ENCODE data around the gene ZNF107.

The ZNF107 gene

DNA sequence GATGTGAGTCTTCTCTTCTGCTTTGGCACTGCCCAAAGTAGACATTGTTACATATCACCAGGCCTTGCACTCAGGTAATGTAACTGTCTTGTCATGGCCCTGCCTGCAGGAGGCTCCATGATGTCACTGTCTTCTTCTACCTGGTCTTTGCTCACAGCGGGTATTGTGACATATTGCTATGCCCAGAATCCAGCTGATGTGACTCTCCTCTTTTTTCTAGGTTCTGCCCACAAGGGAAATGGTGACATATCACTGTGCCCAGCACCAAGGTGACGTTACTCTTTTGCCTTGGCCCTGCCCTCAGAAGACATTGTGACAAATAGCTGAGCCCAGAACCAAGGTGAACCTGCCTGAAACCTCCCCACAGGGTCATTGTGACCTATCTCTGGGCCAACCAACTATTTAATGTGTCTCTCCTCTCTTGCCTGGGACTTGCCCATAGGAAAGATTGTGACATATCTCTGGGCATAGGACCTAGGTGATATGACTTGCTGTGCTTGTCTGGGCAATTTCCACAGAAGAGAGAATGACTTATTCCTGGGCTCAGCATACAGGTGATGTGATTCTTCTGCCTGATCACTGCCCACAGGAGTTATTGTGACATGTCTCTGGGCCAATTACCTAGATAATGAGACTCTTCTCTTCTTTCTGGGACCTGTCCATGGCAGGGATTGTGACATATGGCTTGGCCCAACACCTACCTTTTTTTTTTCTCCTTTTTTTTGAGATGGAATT is 26.5 kb upstream of the ZNF107 start:
- Histone ChIP-seq H3K27me3 (ENCODE audit: insufficient read depth, low read length, poor library complexity) (no peaks in the 10 kb centered on the region), H4K5ac (ENCODE audit: low read length) (no peak overlapping the region), H2BK5ac (ENCODE audit: low read length) (no peak overlapping the region), H3K4me3 (ENCODE audit: low read length) (no peak overlapping the region), H3K4ac (ENCODE audit: low read depth, low read length) (no peak overlapping the region), H3K4me2 (ENCODE audit: low read length) (no peak overlapping the region), H3K27ac (ENCODE audit: low read depth, low read length) (no peak overlapping the region), H2BK120ac (ENCODE audit: low read depth, low read length) (no peak overlapping the region), H3K9ac (ENCODE audit: low read length) (no peak overlapping the region), H3K36me3 (ENCODE audit: control insufficient read depth, insufficient read depth, low read length) (no peaks in the 10 kb centered on the region), H3K4me1 (ENCODE audit: control insufficient read depth, low read depth, low read length) (no peaks in the 10 kb centered on the region), H3K79me2 (ENCODE audit: control insufficient read depth, insufficient read depth, low read length) (no peaks in the 10 kb centered on the region), H2AK5ac (ENCODE audit: low read length) (no peak overlapping the region), H2BK15ac (replicated peaks; ENCODE audit: low read depth) (no peak overlapping the region), H3K56ac (ENCODE audit: low read length) (no peak overlapping the region), H3K18ac (ENCODE audit: low read length) (no peak overlapping the region), H3K79me1 (ENCODE audit: low read length) (no peaks in the 10 kb centered on the region), H3K23ac (ENCODE audit: low read length) (no peak overlapping the region), H4K8ac (ENCODE audit: low read depth, low read length) (no peak overlapping the region)
- no CpG with 5 or more reads among the region's 2 CpGs for WGBS (ENCODE audit: extremely low coverage, insufficient coverage, low lambda C conversion rate)
- no peak for DNase-seq

DNA sequence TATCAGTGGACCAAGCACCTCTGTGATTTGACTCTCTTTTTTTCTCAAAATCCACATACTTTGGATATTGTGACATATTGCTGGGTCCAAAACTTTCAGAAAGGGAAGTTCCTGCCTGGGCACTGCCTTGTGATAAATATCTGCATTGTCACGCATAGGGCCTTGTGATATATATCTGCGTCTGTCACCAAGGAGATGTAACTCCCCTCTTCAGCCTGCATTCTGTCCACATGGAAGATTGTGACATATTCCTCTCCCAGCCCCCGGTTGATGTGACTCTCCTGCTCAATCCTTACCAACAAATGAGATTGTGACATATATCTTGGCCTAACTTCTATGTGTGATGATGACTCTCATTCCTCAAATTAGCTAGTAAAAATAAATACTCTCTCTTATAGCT is 25.4 kb upstream of the ZNF107 start:
- Histone ChIP-seq H3K9ac (ENCODE audit: low read length) (no peak overlapping the region), H2BK15ac (replicated peaks; ENCODE audit: low read depth) (no peak overlapping the region), H2AK5ac (ENCODE audit: low read length) (no peak overlapping the region), H2BK5ac (ENCODE audit: low read length) (no peak overlapping the region), H3K4me2 (ENCODE audit: low read length) (no peak overlapping the region), H4K5ac (ENCODE audit: low read length) (no peak overlapping the region), H3K4ac (ENCODE audit: low read depth, low read length) (no peak overlapping the region), H3K79me1 (ENCODE audit: low read length) (no peaks in the 10 kb centered on the region), H3K27me3 (ENCODE audit: insufficient read depth, low read length, poor library complexity) (no peaks in the 10 kb centered on the region), H3K27ac (ENCODE audit: low read depth, low read length) (no peak overlapping the region), H3K36me3 (ENCODE audit: control insufficient read depth, insufficient read depth, low read length) (no peaks in the 10 kb centered on the region), H2BK120ac (ENCODE audit: low read depth, low read length) (no peak overlapping the region), H3K18ac (ENCODE audit: low read length) (no peak overlapping the region), H3K79me2 (ENCODE audit: control insufficient read depth, insufficient read depth, low read length) (no peaks in the 10 kb centered on the region), H3K56ac (ENCODE audit: low read length) (no peak overlapping the region), H3K4me3 (ENCODE audit: low read length) (no peak overlapping the region), H3K4me1 (ENCODE audit: control insufficient read depth, low read depth, low read length) (no peaks in the 10 kb centered on the region), H4K8ac (ENCODE audit: low read depth, low read length) (no peak overlapping the region), H3K23ac (ENCODE audit: low read length) (no peak overlapping the region)
- WGBS (ENCODE audit: extremely low coverage, insufficient coverage, low lambda C conversion rate), result no CpG with 5 or more reads among the region's 3 CpGs
- DNase-seq, result no peak

DNA sequence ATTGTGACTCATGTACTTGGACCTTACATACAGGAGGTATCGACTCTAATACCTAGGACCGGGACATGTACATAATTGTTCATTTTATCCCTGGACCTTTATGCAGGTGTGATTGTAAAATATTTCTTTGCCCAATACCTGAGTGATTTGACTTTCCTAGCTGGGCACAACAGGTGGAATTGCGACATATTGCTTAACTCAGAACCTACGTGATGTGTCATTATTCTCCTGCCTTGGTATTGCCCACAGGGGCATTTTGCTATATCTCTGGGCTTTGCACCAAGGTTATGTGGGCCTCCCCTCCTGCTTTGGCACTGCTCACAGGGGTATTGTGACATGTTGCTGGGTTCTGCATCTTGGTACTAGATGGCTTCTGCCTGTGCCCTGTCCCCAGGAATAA is 23.9 kb upstream of the ZNF107 start:
- Histone ChIP-seq H4K8ac (ENCODE audit: low read depth, low read length) (no peak overlapping the region), H4K5ac (ENCODE audit: low read length) (no peak overlapping the region), H3K4me2 (ENCODE audit: low read length) (no peak overlapping the region), H3K4ac (ENCODE audit: low read depth, low read length) (no peak overlapping the region), H2BK120ac (ENCODE audit: low read depth, low read length) (no peak overlapping the region), H3K79me1 (ENCODE audit: low read length) (no peaks in the 10 kb centered on the region), H2BK15ac (replicated peaks; ENCODE audit: low read depth) (no peak overlapping the region), H2BK5ac (ENCODE audit: low read length) (no peak overlapping the region), H3K36me3 (ENCODE audit: control insufficient read depth, insufficient read depth, low read length) (no peaks in the 10 kb centered on the region), H3K4me3 (ENCODE audit: low read length) (no peak overlapping the region), H3K23ac (ENCODE audit: low read length) (no peak overlapping the region), H3K4me1 (ENCODE audit: control insufficient read depth, low read depth, low read length) (no peaks in the 10 kb centered on the region), H3K18ac (ENCODE audit: low read length) (no peak overlapping the region), H3K9ac (ENCODE audit: low read length) (no peak overlapping the region), H3K56ac (ENCODE audit: low read length) (no peak overlapping the region), H3K27me3 (ENCODE audit: insufficient read depth, low read length, poor library complexity) (no peaks in the 10 kb centered on the region), H2AK5ac (ENCODE audit: low read length) (no peak overlapping the region), H3K27ac (ENCODE audit: low read depth, low read length) (no peak overlapping the region), H3K79me2 (ENCODE audit: control insufficient read depth, insufficient read depth, low read length) (no peaks in the 10 kb centered on the region)
- WGBS (ENCODE audit: extremely low coverage, insufficient coverage, low lambda C conversion rate), result no CpG with 5 or more reads among the region's 4 CpGs
- DNase-seq, result no peak

DNA sequence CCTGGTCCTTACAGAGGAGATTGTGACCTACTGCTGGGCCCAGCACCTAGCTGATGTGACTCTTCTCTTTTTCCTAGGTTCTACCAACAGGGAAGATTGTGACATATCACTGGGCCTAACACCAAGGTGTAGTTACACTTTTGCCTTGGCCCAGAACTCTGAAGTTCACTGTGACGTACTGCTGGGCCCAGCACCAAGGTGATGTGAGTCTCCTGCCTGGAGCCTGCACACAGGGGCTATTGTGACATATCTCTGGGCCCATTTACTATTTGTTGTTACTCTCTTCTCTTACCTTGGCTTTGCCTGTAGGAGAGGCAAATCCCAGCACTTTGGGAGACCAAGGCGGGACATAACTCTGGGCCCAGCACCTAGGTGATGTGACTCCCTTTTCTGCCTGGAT is 23.1 kb upstream of the ZNF107 start:
- Histone ChIP-seq H3K27ac (ENCODE audit: low read depth, low read length) (no peak overlapping the region), H3K79me2 (ENCODE audit: control insufficient read depth, insufficient read depth, low read length) (no peaks in the 10 kb centered on the region), H3K4ac (ENCODE audit: low read depth, low read length) (no peak overlapping the region), H3K56ac (ENCODE audit: low read length) (no peak overlapping the region), H3K79me1 (ENCODE audit: low read length) (no peaks in the 10 kb centered on the region), H4K5ac (ENCODE audit: low read length) (no peak overlapping the region), H3K9ac (ENCODE audit: low read length) (no peak overlapping the region), H3K23ac (ENCODE audit: low read length) (no peak overlapping the region), H3K27me3 (ENCODE audit: insufficient read depth, low read length, poor library complexity) (no peaks in the 10 kb centered on the region), H2AK5ac (ENCODE audit: low read length) (no peak overlapping the region), H3K4me2 (ENCODE audit: low read length) (no peak overlapping the region), H2BK5ac (ENCODE audit: low read length) (no peak overlapping the region), H3K18ac (ENCODE audit: low read length) (no peak overlapping the region), H2BK120ac (ENCODE audit: low read depth, low read length) (no peak overlapping the region), H4K8ac (ENCODE audit: low read depth, low read length) (no peak overlapping the region), H3K4me3 (ENCODE audit: low read length) (no peak overlapping the region), H3K36me3 (ENCODE audit: control insufficient read depth, insufficient read depth, low read length) (no peaks in the 10 kb centered on the region), H2BK15ac (replicated peaks; ENCODE audit: low read depth) (no peak overlapping the region), H3K4me1 (ENCODE audit: control insufficient read depth, low read depth, low read length) (no peaks in the 10 kb centered on the region)
- no CpG with 5 or more reads among the region's 2 CpGs for WGBS (ENCODE audit: extremely low coverage, insufficient coverage, low lambda C conversion rate)
- DNase-seq, result no peak

DNA sequence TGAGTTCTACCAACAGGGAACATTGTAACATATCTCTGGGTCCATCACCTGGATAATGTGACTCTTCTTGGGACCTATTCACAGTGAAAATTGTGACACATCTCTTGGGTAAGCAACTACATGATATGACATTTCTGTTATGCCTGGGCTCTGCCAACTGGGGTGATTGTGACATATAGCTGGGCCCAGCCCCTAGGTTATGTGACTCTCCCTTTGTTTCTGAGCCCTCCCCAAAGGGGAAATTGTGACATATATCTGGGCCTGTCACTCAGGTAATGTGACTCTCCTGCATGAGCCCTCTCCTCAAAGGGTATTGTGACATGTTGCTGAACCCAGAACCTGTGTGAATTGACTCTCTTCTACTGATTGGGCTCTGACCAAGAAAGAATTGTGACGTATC is 22.4 kb upstream of the ZNF107 start:
- no peak overlapping the region for H2BK5ac ChIP-seq (ENCODE audit: low read length)
- no peaks in the 10 kb centered on the region for H3K79me2 ChIP-seq (ENCODE audit: control insufficient read depth, insufficient read depth, low read length)
- no peak overlapping the region for H3K4me3 ChIP-seq (ENCODE audit: low read length)
- no peaks in the 10 kb centered on the region for H3K4me1 ChIP-seq (ENCODE audit: control insufficient read depth, low read depth, low read length)
- H3K4me2 ChIP-seq (ENCODE audit: low read length), result no peak overlapping the region
- H3K23ac ChIP-seq (ENCODE audit: low read length), result no peak overlapping the region
- no peaks in the 10 kb centered on the region for H3K36me3 ChIP-seq (ENCODE audit: control insufficient read depth, insufficient read depth, low read length)
- H3K4ac ChIP-seq (ENCODE audit: low read depth, low read length), result no peak overlapping the region
- H3K9ac ChIP-seq (ENCODE audit: low read length), result no peak overlapping the region
- no peak overlapping the region for H3K18ac ChIP-seq (ENCODE audit: low read length)
- H4K5ac ChIP-seq (ENCODE audit: low read length), result no peak overlapping the region
- no peak overlapping the region for H2BK15ac ChIP-seq (replicated peaks; ENCODE audit: low read depth)
- H3K56ac ChIP-seq (ENCODE audit: low read length), result no peak overlapping the region
- H3K79me1 ChIP-seq (ENCODE audit: low read length), result no peaks in the 10 kb centered on the region
- H4K8ac ChIP-seq (ENCODE audit: low read depth, low read length), result no peak overlapping the region
- H2BK120ac ChIP-seq (ENCODE audit: low read depth, low read length), result no peak overlapping the region
- no peak for DNase-seq
- H2AK5ac ChIP-seq (ENCODE audit: low read length), result no peak overlapping the region
- no peaks in the 10 kb centered on the region for H3K27me3 ChIP-seq (ENCODE audit: insufficient read depth, low read length, poor library complexity)
- no peak overlapping the region for H3K27ac ChIP-seq (ENCODE audit: low read depth, low read length)
- no CpG with 5 or more reads among the region's 1 CpG for WGBS (ENCODE audit: extremely low coverage, insufficient coverage, low lambda C conversion rate)

DNA sequence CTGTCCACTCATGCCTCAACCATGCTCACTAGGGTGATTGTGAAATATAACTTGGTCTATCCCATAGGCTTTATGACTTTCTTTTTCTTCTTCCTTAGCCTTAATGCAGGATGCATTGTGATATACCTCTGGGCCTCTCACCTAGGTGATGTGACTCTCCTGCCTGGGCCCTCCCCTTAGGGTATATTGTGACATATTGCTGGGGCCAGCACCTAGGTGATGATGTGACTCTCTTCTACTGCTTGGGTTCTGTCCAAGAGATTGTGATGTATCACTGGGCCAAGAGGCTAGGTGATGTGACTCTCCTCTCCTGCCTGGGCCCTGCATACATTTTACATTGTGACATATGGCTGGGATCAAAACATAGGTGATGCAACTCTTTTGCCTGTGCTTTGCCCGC is 14.7 kb upstream of the ZNF107 start:
- Histone ChIP-seq H3K4ac (ENCODE audit: low read depth, low read length) (no peak overlapping the region), H3K79me2 (ENCODE audit: control insufficient read depth, insufficient read depth, low read length) (no peaks in the 10 kb centered on the region), H3K4me2 (ENCODE audit: low read length) (no peak overlapping the region), H3K36me3 (ENCODE audit: control insufficient read depth, insufficient read depth, low read length) (no peaks in the 10 kb centered on the region), H3K9ac (ENCODE audit: low read length) (no peak overlapping the region), H3K23ac (ENCODE audit: low read length) (no peak overlapping the region), H3K27me3 (ENCODE audit: insufficient read depth, low read length, poor library complexity) (no peaks in the 10 kb centered on the region), H4K8ac (ENCODE audit: low read depth, low read length) (no peak overlapping the region), H2BK120ac (ENCODE audit: low read depth, low read length) (no peak overlapping the region), H3K27ac (ENCODE audit: low read depth, low read length) (no peak overlapping the region), H2AK5ac (ENCODE audit: low read length) (no peak overlapping the region), H2BK5ac (ENCODE audit: low read length) (no peak overlapping the region), H4K5ac (ENCODE audit: low read length) (no peak overlapping the region), H2BK15ac (replicated peaks; ENCODE audit: low read depth) (no peak overlapping the region), H3K4me1 (ENCODE audit: control insufficient read depth, low read depth, low read length) (no peaks in the 10 kb centered on the region), H3K4me3 (ENCODE audit: low read length) (no peak overlapping the region), H3K56ac (ENCODE audit: low read length) (no peak overlapping the region), H3K18ac (ENCODE audit: low read length) (no peak overlapping the region), H3K79me1 (ENCODE audit: low read length) (no peaks in the 10 kb centered on the region)
- no peak for DNase-seq
- no CpG with 5 or more reads among the region's 1 CpG for WGBS (ENCODE audit: extremely low coverage, insufficient coverage, low lambda C conversion rate)

Data from mesendoderm (in vitro differentiated cells).